H1 (cell line): Measurements from ENCODE around the gene BCAS3. TPM values are rescaled to one million over a fixed set of nuclear protein-coding genes. Genes with fewer than 3 reads are reported as not detected.

ENCODE experiments used
- CTCF ChIA-PET: fragments of 300-600 bp; sonication (Branson Sonifier 250); formaldehyde crosslinking; loops from one replicate; lab custom pipeline; 2021; ENCODE audit not compliant: partially characterized antibody; lab: Charles Lee
- POLR2A ChIA-PET: fragments of 300-600 bp; sonication (Branson Sonifier 250); formaldehyde crosslinking; loops from one replicate; lab custom pipeline; 2021; ENCODE audit warnings: inconsistent platforms; ENCODE audit not compliant: partially characterized antibody; lab: Charles Lee
- DNase-seq, 2 experiments: peaks; one replicate each; pipeline versions ENCODE4 v3.0.0 to v3.0.0-alpha.2; 2010 to 2022; ENCODE audit warnings: low spot score in 2 of 2, low read depth in 1 of 2, mixed read lengths in 1 of 2
- FAIRE-seq: peaks from 2 replicates; lab custom pipeline; 2011; peaks lifted over from hg19 to GRCh38; lab: Jason Lieb, UNC
- H2AFZ ChIP-seq: 2 replicates; pipeline ENCODE4 v1.8.1; 2012; ENCODE audit warnings: low read length, inconsistent platforms
- H2AK5ac ChIP-seq: 2 replicates; pipeline ENCODE4 v1.6.1; 2013; ENCODE audit warnings: low read depth, low read length
- H2BK120ac ChIP-seq: replicated peaks from 2 replicates; pipeline ENCODE3; 2013; ENCODE audit warnings: low read depth, low read length, inconsistent platforms
- H2BK12ac ChIP-seq: 2 replicates; pipeline ENCODE4 v1.6.1; 2013; ENCODE audit warnings: low read depth, low read length
- H2BK15ac ChIP-seq: 2 replicates; pipeline ENCODE4 v1.6.1; 2013; ENCODE audit warnings: low read length
- H2BK20ac ChIP-seq: 2 replicates; pipeline ENCODE4 v1.6.1; 2013; ENCODE audit warnings: low read length
- H2BK5ac ChIP-seq: 2 replicates; pipeline ENCODE4 v1.6.1; 2013; ENCODE audit warnings: low read depth, low read length
- H3K14ac ChIP-seq: 2 replicates; pipeline ENCODE4 v1.6.1; 2013; ENCODE audit warnings: inconsistent platforms; ENCODE audit not compliant: insufficient read length
- H3K18ac ChIP-seq: 2 replicates; pipeline ENCODE4 v1.6.1; 2013; ENCODE audit warnings: low read length; ENCODE audit errors: extremely low read depth
- H3K23ac ChIP-seq: 2 replicates; pipeline ENCODE4 v1.6.1; 2013; ENCODE audit warnings: inconsistent platforms; ENCODE audit not compliant: insufficient read length
- H3K23me2 ChIP-seq: 2 replicates; pipeline ENCODE4 v1.6.1; 2013; ENCODE audit warnings: low read depth, low read length
- H3K27ac ChIP-seq: 2 replicates; pipeline ENCODE4 v1.6.1; 2011; ENCODE audit warnings: low read depth, low read length, inconsistent platforms
- H3K27me3 ChIP-seq, 4 experiments: replicated peaks in 1 of 4; 1 replicate in 1 of 4; 2 replicates in 3 of 4; pipeline versions ENCODE4 v1.6.1 to v1.8.1; 2011 to 2013; ENCODE audit warnings: low read length in 3 of 4, mild to moderate bottlenecking in 3 of 4, inconsistent platforms in 2 of 4, mixed read lengths in 2 of 4, moderate library complexity in 1 of 4; ENCODE audit not compliant: control insufficient read depth in 3 of 4, insufficient read depth in 3 of 4; ENCODE audit errors: extremely low read depth in 1 of 4
- H3K36me3 ChIP-seq, 4 experiments: 2 replicates each; pipeline versions ENCODE4 v1.6.1 to v1.8.1; 2011 to 2013; ENCODE audit warnings: mild to moderate bottlenecking in 4 of 4, low read length in 3 of 4, moderate library complexity in 2 of 4, control low read depth in 1 of 4, inconsistent platforms in 1 of 4; ENCODE audit not compliant: insufficient read depth in 4 of 4, control insufficient read depth in 2 of 4
- H3K4ac ChIP-seq: replicated peaks from 2 replicates; pipeline ENCODE3; 2013; ENCODE audit warnings: low read length, low read depth, mixed read lengths, inconsistent platforms; ENCODE audit not compliant: insufficient read length
- H3K4me1 ChIP-seq, 4 experiments: replicated peaks in 1 of 4; 1 replicate in 1 of 4; 2 replicates in 3 of 4; pipeline versions ENCODE4 v1.6.1 to v1.8.1; 2011 to 2013; ENCODE audit warnings: low read length in 3 of 4, inconsistent platforms in 2 of 4, mixed read lengths in 1 of 4; ENCODE audit not compliant: insufficient read depth in 4 of 4, control insufficient read depth in 3 of 4
- H3K4me2 ChIP-seq, 2 experiments: 2 replicates each; pipeline versions ENCODE4 v1.6.1 to v1.8.1; 2011 to 2013; ENCODE audit warnings: low read depth in 2 of 2, low read length in 2 of 2, control low read depth in 1 of 2, inconsistent platforms in 1 of 2, mild to moderate bottlenecking in 1 of 2; ENCODE audit not compliant: insufficient read depth in 1 of 2
- H3K4me3 ChIP-seq, 4 experiments: fragments of 200-600, 300-600 bp in 1 of 4; sonication (generic), shearing (Covaris generic), sonication (Bioruptor Twin) in 1 of 4; 2 replicates each; pipeline versions ENCODE4 v1.5.1 to v1.8.1; 2011 to 2016; ENCODE audit warnings: low read length in 4 of 4, low read depth in 3 of 4, control low read depth in 2 of 4, inconsistent platforms in 2 of 4, mild to moderate bottlenecking in 2 of 4, mixed read lengths in 1 of 4, moderate library complexity in 1 of 4; ENCODE audit not compliant: insufficient read depth in 2 of 4; ENCODE audit errors: extremely low read depth in 1 of 4
- H3K56ac ChIP-seq: replicated peaks from 2 replicates; pipeline ENCODE3; 2013; ENCODE audit warnings: low read depth, mild to moderate bottlenecking, mixed read lengths, low read length, inconsistent platforms; ENCODE audit not compliant: insufficient read length
- H3K79me1 ChIP-seq: 2 replicates; pipeline ENCODE4 v1.6.1; 2013; ENCODE audit warnings: low read depth, low read length, control low read depth
- H3K79me2 ChIP-seq, 2 experiments: 2 replicates each; pipeline versions ENCODE4 v1.6.1 to v1.8.1; 2012 to 2013; ENCODE audit warnings: low read length in 2 of 2, mild to moderate bottlenecking in 2 of 2, inconsistent platforms in 1 of 2; ENCODE audit not compliant: insufficient read depth in 2 of 2, control insufficient read depth in 1 of 2
- H3K9ac ChIP-seq, 4 experiments: replicated peaks in 1 of 4; 1 replicate in 1 of 4; 2 replicates in 3 of 4; pipeline versions ENCODE4 v1.6.1 to v1.8.1; 2011 to 2013; ENCODE audit warnings: low read depth in 3 of 4, low read length in 3 of 4, control low read depth in 2 of 4, mild to moderate bottlenecking in 2 of 4, moderate library complexity in 2 of 4, inconsistent platforms in 1 of 4; ENCODE audit errors: extremely low read depth in 1 of 4
- H3K9me3 ChIP-seq, 2 experiments: 2 replicates each; pipeline versions ENCODE4 v1.6.1 to v1.8.1; 2012 to 2013; ENCODE audit warnings: mild to moderate bottlenecking in 2 of 2, moderate library complexity in 2 of 2, control low read depth in 1 of 2, inconsistent platforms in 1 of 2, low read depth in 1 of 2, low read length in 1 of 2, mixed read lengths in 1 of 2; ENCODE audit not compliant: insufficient read depth in 2 of 2
- H4K20me1 ChIP-seq, 2 experiments: replicated peaks in 1 of 2; 2 replicates each; pipeline versions ENCODE3 to v1.8.1; 2011 to 2013; ENCODE audit warnings: inconsistent platforms in 2 of 2, low read length in 2 of 2, mild to moderate bottlenecking in 1 of 2; ENCODE audit not compliant: insufficient read depth in 2 of 2, control insufficient read depth in 1 of 2
- H4K5ac ChIP-seq: 2 replicates; pipeline ENCODE4 v1.6.1; 2013; ENCODE audit warnings: low read length, low read depth, mixed read lengths, inconsistent platforms; ENCODE audit not compliant: insufficient read length
- H4K8ac ChIP-seq: 2 replicates; pipeline ENCODE4 v1.8.0; 2013; ENCODE audit warnings: mild to moderate bottlenecking, moderate library complexity, low read length, inconsistent platforms; ENCODE audit not compliant: insufficient read depth; ENCODE audit errors: extremely low read depth
- H4K91ac ChIP-seq: replicated peaks from 2 replicates; pipeline ENCODE3; 2013; ENCODE audit warnings: low read length, mixed read lengths, inconsistent platforms; ENCODE audit not compliant: insufficient read length
- POLR2AphosphoS5 ChIP-seq: IDR thresholded peaks from 2 replicates; pipeline ENCODE4 v1.6.1; 2011; ENCODE audit warnings: low read depth, low read length
- RAD21 ChIP-seq, 2 experiments: IDR thresholded peaks in 1 of 2; conservative IDR thresholded peaks in 1 of 2; 2 replicates each; pipeline ENCODE4 v1.6.1; 2011; ENCODE audit warnings: low read depth in 2 of 2, low read length in 2 of 2, improper control_type of control experiment in 1 of 2, inconsistent platforms in 1 of 2, mild to moderate bottlenecking in 1 of 2, moderate library complexity in 1 of 2
- RNF2 ChIP-seq: fragments of 200-900, 300-1000 bp; sonication (generic); IDR thresholded peaks from 2 replicates; pipeline ENCODE4 v1.7.1; 2016; ENCODE audit warnings: borderline replicate concordance, low read depth, mild to moderate bottlenecking, antibody characterized with exemption, low read length; ENCODE audit not compliant: poor library complexity, severe bottlenecking; ENCODE audit errors: missing control alignments
- SIX5 ChIP-seq: IDR thresholded peaks from 2 replicates; pipeline ENCODE4 v1.6.1; 2011; ENCODE audit warnings: mild to moderate bottlenecking, low read depth, low read length
- TAF7 ChIP-seq: optimal IDR thresholded peaks from 2 replicates; pipeline ENCODE3; 2011; ENCODE audit warnings: low read depth, mild to moderate bottlenecking, inconsistent platforms, low read length, moderate library complexity, borderline replicate concordance
- YY1 ChIP-seq: IDR thresholded peaks from 2 replicates; pipeline ENCODE4 v1.6.1; 2011; ENCODE audit warnings: low read depth, mild to moderate bottlenecking, low read length
- WGBS, 2 experiments: shearing (Covaris generic) in 1 of 2; methylation state at CpG; one replicate each; pipeline versions ENCODE4 v1.1.6 to v1.1.7; 2013 to 2015; ENCODE audit warnings: low lambda C conversion rate in 2 of 2, mixed read lengths in 2 of 2, inconsistent platforms in 1 of 2, low coverage in 1 of 2, missing lambda C conversion rate in 1 of 2; ENCODE audit not compliant: insufficient replicate concordance in 2 of 2, insufficient coverage in 1 of 2, insufficient read length in 1 of 2; ENCODE audit errors: extremely low coverage in 1 of 2, missing lambda C conversion rate in 1 of 2; 5-methylcytosine and 5-hydroxymethylcytosine counted together
- polyA plus RNA-seq, 7 experiments: library from polyadenylated mRNA; depleted of rRNA in 3 of 7; stranded (reverse) in 5 of 7; unstranded in 2 of 7; fragments of >200 nt in 5 of 7; fragments of 200-250 nt in 2 of 7; gene quantifications; 1 replicate in 5 of 7; 2 replicates in 1 of 7; 4 replicates in 1 of 7; pipeline versions ENCODE4 v1.2.1 to v1.2.3, GENCODE V29; 2011 to 2013; ENCODE audit warnings: missing spikeins in 2 of 7, mixed read lengths in 2 of 7
- total RNA-seq: library from RNA; stranded (reverse); fragmentation: NEBNext Ultra II Directional; extraction: Animal tissue kit (Norgen Biotek cat#: 25700); gene quantifications from 2 replicates; pipeline ENCODE4 v1.2.1, GENCODE V29; 2021
- TF ChIP-seq, protein P1 (sequence below), 3 experiments: IDR thresholded peaks; 1 replicate in 2 of 3; 2 replicates in 1 of 3; pipeline versions ENCODE4 v1.5.1 to v1.6.1; 2011; ENCODE audit warnings: low read length in 3 of 3, mild to moderate bottlenecking in 3 of 3, inconsistent platforms in 2 of 3, low read depth in 1 of 3, moderate library complexity in 1 of 3; ENCODE audit not compliant: insufficient read depth in 1 of 3; ENCODE audit errors: control extremely low read depth in 1 of 3
- TF ChIP-seq, protein P2 (sequence below): IDR thresholded peaks from 2 replicates; pipeline ENCODE4 v1.6.1; 2012; ENCODE audit warnings: inconsistent platforms

Gene BCAS3
- total and polyA plus RNA-seq, 2 of the 8 experiments (the other 6 are each of a cell fraction or from before 2014, with no cell fraction given) = 9.9 to 13.3 TPM

DNA sequence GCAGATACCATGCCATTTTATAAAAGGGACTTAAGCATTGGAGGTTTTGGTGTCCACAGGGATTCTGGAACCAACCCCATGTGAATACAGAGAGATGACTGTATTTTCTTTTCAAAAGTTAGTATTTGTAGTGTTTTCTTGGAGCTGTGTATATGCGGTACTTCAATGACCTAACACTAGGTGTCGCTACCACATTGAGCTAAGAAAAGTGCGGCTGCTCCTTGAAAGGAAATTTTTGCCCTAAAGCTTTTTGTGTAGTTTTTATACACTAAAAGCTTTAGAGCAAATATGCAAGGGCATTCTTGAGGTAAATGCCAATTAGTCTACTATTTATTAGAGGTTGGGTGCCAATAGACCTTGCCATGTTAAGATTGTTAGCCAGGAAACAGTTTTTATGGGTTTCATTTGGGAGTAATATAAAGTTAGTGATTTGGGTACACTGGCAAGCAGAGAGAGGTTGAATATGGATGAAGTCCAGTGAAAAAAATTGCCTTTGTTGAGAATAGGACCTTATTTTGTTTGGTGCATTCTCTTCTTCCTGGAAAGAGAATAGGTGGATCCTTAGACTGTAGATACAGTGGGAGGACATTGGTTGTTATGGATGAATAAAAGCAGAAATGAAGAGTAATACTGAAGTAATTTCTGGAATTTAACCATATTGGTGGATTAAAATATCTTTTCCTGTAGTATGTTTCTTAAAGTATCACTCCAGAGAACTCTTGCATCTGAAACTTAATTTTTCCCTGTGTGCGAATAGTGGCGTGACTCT is 43.3 kb downstream of the BCAS3 start:
- no peaks in the 10 kb centered on the region for H3K36me3 ChIP-seq
- H2BK120ac ChIP-seq = no peak overlapping the region
- no peak overlapping the region for H3K56ac ChIP-seq
- no peak overlapping the region for H2BK15ac ChIP-seq
- no peak overlapping the region for H3K4me3 ChIP-seq
- no peak overlapping the region for H3K23ac ChIP-seq
- no peak overlapping the region for H4K91ac ChIP-seq
- no peak overlapping the region for H3K18ac ChIP-seq
- H3K23me2 ChIP-seq = no peaks in the 10 kb centered on the region
- no peak overlapping the region for H2AK5ac ChIP-seq
- no peaks in the 10 kb centered on the region for H3K4me1 ChIP-seq
- peak in 1 of 2 experiments; percentile 45 for DNase-seq
- no peak overlapping the region for H3K27ac ChIP-seq
- no peak overlapping the region for H3K9ac ChIP-seq
- H3K4me2 ChIP-seq = no peak overlapping the region
- no peak overlapping the region for H2BK5ac ChIP-seq
- ChIA-PET POLR2A (interaction anchor here (0.5 kb wide), 1 partner anchor 671 kb away, joined by 3 read pairs; no protein-coding TSS in a partner anchor), CTCF (interaction anchor here (0.6 to 4.0 kb wide), 29 partner anchors 8 to 748 kb away, joined by 3 to 23 read pairs (median 3); no protein-coding TSS in a partner anchor)
- WGBS, 2 experiments = 36% methylated on average over 5 of the region's 5 CpGs; no CpG with 5 or more reads in 1 of the 2 experiments
- H2AFZ ChIP-seq = no peak overlapping the region
- H4K20me1 ChIP-seq = no peaks in the 10 kb centered on the region
- H2BK20ac ChIP-seq = no peak overlapping the region
- no peak overlapping the region for H2BK12ac ChIP-seq
- H3K4ac ChIP-seq = no peak overlapping the region
- peak; percentile 81 for FAIRE-seq
- no peak overlapping the region for H4K8ac ChIP-seq
- H3K79me2 ChIP-seq = no peaks in the 10 kb centered on the region
- no peaks in the 10 kb centered on the region for H3K79me1 ChIP-seq
- no peaks in the 10 kb centered on the region for H3K27me3 ChIP-seq
- no peak overlapping the region for H4K5ac ChIP-seq
- no peak overlapping the region for H3K14ac ChIP-seq
- no peaks in the 10 kb centered on the region for H3K9me3 ChIP-seq
- TF ChIP-seq SIX5 (no peak), YY1 (no peak), RNF2 (no peak), POLR2AphosphoS5 (no peak), RAD21 (IDR thresholded peaks at IDR 0.05 in 1 of 2, conservative IDR thresholded peaks at IDR 0.05 in 1 of 2; ENCODE audit: low read depth in 2 of 2, low read length in 2 of 2) (peak; percentile 93 to 94), TAF7 (no peak)
- TF ChIP-seq, protein P1, sequence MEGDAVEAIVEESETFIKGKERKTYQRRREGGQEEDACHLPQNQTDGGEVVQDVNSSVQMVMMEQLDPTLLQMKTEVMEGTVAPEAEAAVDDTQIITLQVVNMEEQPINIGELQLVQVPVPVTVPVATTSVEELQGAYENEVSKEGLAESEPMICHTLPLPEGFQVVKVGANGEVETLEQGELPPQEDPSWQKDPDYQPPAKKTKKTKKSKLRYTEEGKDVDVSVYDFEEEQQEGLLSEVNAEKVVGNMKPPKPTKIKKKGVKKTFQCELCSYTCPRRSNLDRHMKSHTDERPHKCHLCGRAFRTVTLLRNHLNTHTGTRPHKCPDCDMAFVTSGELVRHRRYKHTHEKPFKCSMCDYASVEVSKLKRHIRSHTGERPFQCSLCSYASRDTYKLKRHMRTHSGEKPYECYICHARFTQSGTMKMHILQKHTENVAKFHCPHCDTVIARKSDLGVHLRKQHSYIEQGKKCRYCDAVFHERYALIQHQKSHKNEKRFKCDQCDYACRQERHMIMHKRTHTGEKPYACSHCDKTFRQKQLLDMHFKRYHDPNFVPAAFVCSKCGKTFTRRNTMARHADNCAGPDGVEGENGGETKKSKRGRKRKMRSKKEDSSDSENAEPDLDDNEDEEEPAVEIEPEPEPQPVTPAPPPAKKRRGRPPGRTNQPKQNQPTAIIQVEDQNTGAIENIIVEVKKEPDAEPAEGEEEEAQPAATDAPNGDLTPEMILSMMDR (IDR thresholded peaks at IDR 0.05; ENCODE audit: control extremely low read depth in 1 of 3, insufficient read depth in 1 of 3, low read depth in 1 of 3, low read length in 3 of 3) = peak in 2 of 3 experiments; percentile 70 to 74; a peak in 3 of 4 replicates
- TF ChIP-seq, protein P2, sequence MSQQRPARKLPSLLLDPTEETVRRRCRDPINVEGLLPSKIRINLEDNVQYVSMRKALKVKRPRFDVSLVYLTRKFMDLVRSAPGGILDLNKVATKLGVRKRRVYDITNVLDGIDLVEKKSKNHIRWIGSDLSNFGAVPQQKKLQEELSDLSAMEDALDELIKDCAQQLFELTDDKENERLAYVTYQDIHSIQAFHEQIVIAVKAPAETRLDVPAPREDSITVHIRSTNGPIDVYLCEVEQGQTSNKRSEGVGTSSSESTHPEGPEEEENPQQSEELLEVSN = no peak
